Ramos (cell line): ENCODE measurements around the gene EPHB1.

Experiments used
- in situ Hi-C: fragments of 300-500 bp; cut with MboI; formaldehyde crosslinking; loops from one replicate; pipeline ENCODE4 v1.14.3; 2022; ENCODE audit warnings: low sequenced_read_pairs; ENCODE audit not compliant: unreplicated experiment

Gene EPHB1

GRCh38 chr3:134794950-134795745 is at the start of gene EPHB1:
Gene EPHB1 (plus strand): TSS chr3:134795260.
- in situ Hi-C loops, result no loop called here

DNA sequence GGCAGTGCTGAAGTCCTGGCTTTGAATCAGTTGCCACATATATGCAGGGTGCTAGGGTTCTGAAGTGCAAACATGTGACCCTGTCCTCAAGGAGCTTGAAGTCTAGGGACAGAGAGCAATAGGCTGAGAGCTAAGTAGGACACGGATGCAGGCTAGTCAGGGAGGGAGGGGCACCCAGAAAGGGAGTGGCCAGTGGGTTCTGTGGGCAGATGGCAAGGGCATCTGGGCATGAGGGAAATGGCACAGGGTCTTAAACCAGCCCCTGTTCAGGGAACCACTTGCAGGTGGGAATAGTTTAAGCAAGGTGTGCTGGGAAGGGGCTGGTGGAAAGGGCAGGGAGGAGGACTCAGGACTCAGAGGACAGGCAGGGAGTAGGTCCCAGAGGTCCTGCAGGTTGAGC is 46.4 kb upstream of the EPHB1 start:
- in situ Hi-C loops, result no loop called here

- in situ Hi-C loops, result no loop called here
These were observed 45.9 kb upstream of the EPHB1 start for GRCh38 chr3:134749174-134749573.

GRCh38 chr3:134749802-134750553 is 45.1 kb upstream of the EPHB1 start:
- in situ Hi-C loops, result no loop called here

GRCh38 chr3:134751831-134752230 is 43.2 kb upstream of the EPHB1 start:
- in situ Hi-C loops, result no loop called here

- in situ Hi-C loops, result no loop called here
These were observed 42.1 kb upstream of the EPHB1 start for GRCh38 chr3:134752761-134753461.

DNA sequence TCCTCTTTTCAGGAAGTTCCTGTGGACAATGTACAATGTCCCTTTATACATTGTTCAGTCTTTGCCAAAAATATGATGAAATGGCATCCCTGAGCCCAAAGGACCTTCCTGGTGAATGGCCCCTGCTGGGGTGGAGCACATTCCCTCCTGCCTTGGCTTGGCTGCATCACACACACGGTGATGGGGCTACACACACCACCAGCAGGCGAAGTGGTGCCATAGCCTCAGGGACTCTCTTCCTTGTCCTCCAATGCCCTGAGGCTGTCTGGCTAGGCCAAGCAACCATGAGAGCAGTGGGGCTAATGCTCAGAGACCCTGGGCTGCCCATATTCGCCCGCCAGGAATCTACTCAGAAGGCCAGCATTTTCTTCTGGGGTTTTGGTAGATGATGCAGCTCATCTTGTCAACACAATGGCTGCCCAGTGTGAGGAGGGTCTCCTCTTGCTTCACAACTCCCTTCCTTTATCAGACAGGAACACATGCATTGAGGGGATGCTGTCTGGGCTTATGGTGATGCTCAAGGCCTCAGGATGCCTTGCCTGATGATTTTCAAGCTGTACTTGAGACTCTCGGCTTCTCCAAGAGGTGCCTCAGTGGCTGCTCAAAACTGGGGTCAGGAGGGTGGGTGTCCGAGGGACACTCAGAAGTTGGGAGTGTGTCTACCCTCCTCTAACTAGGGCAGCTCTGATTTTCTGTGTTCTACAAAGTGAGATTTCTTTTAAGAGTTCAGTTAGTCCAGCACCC is 40.9 kb upstream of the EPHB1 start:
- in situ Hi-C loops, result no loop called here

DNA sequence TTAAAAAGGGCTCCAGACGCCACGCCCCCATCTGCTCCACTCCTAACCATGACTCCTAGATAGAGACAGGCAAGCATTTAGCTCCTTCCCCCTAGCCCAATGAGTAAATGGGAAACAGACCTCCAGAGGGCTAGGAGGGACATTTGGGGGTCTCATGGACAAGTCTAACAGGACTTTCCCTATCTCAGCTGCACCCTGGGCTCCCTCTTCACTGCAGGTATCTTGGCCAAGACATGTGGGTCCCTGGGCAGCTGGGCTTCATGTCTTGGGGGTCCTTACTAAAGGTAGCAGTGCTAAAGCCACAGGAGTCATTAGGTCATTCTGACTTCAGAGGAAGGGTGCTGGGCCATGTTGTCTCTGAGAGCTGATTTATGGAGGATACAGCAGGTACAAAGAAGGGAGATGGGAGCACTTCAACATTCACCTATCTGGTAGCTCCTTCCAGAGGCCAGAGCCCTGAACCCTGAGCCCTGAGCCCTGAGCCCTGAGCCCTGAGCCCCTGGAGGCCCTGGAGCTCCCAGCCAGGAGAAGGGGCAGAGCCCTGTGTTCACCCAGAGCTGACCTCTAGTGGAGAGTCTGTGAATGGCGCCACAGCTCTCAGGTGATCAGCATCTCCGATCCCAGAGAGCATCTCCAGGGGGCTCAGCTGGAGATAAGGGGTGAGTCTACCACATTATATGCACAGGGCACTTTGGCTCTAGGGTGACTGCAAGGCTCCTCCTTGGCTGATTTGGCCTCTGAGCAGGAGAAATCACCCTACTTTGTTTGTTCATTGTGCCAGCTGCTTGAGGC is 40.1 kb upstream of the EPHB1 start:
- in situ Hi-C loops, result no loop called here

DNA sequence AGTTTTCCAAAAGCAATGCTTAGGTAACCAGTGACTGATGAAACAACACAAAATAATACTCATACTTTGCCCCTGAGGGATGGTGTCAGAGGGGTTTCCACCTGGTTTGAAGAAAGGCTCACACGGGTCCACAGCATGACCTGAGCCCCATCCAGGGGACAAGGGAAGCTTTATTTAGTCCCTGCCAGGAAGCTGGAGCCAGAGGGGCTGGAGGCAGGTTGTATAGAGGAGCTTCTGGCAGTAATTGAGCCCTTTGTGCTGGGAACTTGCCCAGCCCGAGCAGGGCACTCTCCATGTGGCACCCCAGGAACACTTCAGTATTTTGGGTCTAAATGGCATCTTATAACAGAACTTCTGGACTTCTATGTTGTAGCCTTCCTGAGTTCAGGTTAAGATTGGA is 39.2 kb upstream of the EPHB1 start:
- in situ Hi-C loops, result no loop called here

DNA sequence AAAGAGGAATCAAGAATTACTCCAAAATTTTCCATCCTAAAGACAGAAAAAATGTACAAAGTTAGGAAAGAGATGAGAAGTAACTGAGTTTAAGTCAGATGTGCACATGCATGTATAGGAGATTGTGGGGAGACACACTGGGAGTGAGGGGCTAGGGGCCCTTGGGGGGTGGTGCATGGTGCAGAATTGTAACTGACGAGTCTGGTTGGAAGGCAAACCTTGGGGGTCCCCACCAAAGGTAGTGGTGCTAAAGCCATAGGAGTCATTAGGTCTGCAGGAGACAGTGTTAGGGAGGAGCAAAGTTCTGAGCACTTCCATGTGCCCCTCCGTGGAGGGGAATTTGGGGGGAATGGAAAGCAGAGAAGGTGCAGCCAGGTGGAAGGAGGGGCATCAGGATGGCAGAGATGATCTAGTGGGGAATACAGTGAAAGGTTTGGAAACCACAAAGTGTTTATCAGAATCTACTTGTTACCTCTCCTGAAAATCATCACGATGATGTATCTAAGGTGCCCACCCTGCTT is 37.5 kb upstream of the EPHB1 start:
- in situ Hi-C loops, result no loop called here

DNA sequence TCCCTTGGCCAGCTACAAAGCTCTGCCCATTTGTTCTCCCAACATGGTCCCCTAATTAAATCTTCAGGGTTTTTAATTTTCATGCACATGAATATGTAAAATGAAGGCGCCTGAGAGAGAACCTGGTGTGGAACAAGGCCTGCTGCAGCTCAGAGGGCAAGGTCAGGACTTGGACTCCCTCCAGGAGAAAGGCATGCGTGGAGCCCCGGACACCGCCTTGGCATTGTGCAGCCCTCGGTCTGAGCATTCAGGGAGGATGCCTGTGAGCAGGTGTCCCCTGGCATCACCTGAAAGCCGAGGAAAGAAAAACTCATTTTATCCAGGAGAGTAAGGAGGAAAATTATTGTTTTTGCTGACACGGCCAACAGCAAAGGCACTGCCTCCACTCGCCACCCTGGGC is 33.8 kb upstream of the EPHB1 start:
- in situ Hi-C loops, result no loop called here

DNA sequence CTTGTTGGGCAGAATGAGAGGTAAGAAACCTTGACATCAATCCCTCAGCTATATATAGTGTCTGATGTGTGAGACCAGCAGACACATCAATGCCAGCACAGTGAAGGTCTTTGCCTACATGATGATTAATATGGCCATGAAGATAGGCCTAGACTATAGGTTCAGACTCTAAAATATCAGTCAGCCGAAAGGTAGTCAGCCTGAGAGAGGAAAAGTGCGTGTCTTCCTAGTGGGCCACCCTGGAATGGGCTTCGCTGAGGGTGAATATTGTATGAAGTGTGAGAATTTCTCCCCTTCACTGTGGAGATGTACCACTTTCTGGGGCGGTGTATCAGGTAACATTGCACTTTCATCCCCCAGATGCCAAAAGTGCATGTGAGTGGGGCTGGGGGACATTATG is 33.0 kb upstream of the EPHB1 start:
- in situ Hi-C loops, result no loop called here

- in situ Hi-C loops, result no loop called here
These were observed 29.6 kb upstream of the EPHB1 start for GRCh38 chr3:134765468-134765867.

- in situ Hi-C loops, result no loop called here
These were observed 28.8 kb upstream of the EPHB1 start for GRCh38 chr3:134766290-134766689.

DNA sequence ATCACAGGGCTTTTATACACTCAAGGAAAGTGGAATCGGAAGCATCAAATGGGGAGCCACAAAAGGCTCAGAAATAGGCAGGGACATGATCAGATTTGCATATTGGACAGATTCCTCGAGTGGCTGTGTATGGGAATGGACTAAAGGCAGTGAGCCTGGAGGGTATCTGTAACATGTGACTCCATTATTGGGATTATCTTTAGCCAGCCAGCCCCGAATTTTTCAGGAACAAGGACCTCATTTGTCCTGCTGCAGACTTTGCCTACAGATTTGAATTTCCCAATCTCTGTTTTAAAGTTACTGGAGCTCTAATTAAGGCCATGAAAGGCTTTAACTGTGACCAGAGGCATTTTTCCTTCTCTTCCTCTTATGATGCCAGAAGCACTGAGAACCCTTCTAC is 26.9 kb upstream of the EPHB1 start:
- in situ Hi-C loops, result no loop called here

GRCh38 chr3:134768837-134769236 is 26.2 kb upstream of the EPHB1 start:
- in situ Hi-C loops, result no loop called here

DNA sequence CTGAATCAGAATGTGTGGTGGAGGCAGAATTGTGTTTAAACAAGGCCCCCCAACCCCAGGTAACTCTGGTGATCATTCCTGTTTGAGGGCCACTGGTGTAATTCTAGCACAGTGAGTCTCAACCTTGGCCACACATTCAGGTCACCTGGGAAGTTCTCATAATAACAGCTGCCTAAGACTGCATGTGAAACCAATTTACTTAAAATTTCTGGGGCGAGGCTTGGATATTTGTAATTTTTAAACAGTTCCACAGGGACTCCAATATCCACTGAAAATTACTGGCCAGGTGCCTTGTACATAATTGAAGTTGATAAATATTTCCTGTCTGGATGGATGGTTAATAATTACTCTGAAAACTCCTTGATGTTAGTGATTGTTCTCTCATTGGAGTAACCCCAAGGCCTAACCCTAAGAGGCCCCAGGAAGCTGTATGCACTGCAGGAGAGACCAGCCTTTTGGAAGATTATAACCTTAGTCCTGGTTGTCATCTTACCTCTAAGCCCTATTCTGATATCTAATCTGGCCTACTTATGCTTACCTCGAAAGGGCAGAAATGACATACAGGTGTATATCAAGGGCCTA is 25.7 kb upstream of the EPHB1 start:
- in situ Hi-C loops, result no loop called here

DNA sequence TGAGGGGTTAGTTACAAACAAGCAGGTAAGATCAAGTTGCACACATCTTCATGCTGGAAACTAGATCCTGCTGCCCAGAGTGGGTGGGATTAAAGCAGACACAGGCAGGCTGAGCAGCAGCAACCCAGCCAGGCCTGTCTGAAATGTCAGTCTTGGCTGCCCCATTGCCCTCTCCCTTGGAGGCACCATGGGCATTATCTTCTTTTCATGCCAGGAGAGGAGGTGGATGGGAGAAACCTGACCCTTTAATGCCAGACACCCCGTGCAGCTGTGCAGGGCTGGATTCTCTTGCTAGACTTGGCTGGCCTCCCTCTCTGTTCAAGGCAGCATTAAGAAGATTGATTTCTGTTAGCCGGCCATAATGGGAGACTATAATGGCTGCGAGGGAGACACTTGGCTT is 23.0 kb upstream of the EPHB1 start:
- in situ Hi-C loops, result no loop called here

DNA sequence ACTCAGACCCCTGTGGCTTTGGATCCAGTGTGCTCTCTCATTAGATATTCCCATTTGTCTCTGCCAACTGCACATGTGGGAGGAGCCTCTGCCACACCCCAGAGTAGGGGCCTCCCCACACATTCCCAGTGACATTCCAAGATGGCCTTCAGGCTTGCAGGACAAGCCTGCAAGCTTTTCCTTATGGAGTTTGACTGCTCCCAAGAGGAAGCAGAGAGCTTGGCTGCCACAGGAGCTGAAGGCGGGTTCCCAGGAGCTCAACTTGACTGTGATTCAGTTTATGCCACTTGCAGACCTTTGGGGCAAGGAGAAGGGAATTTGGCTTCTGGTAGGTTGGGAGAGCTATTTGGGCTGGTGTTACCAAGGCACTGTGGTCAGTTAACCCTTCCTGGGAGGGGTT is 22.5 kb upstream of the EPHB1 start:
- in situ Hi-C loops, result no loop called here
